Measurements from ENCODE around the gene ARL6IP1.
"Not testable (repeated sequence)": the region's sequence is repeated elsewhere in the genome, so short reads cannot be mapped to it uniquely, and the experiment has no call there.

The ARL6IP1 gene

DNA sequence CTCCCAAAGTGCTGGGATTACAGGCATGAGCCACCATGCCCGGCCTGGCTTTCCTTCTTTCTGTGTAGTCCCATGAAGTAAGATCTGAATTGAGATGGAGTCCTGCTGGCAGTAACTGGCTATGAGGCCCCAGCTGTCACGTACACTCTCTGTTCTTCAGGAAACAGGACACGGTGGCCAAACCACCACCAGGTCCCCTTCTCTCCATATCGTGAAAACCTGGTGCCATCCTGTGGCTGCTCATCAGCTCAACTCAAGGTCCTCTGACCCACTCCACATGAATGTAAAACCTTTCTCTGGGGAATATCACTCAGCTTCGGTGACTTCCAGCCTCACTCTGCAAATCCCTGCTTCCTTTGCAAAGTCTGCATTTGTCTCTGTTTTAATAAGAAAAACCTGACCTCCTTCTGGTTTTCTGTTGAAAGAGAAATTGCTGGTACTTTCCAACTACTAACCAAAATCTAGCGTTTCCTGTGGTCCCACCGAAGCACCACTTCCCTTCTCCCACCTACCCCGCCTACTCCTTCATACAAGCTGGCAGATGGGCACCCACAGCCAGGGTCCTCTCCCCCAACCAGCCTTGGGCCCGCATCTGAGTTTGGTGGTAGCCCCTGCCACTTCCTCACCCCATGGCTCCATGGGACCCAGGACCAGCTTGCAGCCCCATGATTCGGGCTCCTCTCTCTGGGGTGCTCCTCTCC, 43.2 kb downstream of the ARL6IP1 start:
- not testable (repeated sequence) for DNase-seq

DNA sequence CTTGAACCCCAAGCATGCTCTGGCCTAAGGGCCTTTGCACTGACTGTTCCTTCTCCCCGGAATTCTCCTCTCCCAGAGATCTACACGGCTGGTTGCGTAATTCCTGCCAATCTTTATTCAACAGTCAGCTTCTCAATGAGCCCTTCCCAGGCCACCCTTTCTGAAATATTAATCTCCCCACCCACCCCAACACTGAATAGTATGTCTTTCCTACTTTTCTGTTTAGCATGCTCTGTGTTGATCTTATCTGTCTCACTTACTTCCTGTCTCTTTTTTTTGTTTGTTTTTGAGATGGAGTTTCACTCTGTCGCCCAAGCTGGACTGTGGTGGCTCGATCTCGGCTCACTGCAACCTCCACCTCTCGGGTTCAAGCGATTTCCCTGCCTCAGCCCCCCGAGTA, 44.7 kb downstream of the ARL6IP1 start:
- not testable (repeated sequence) for DNase-seq

DNA sequence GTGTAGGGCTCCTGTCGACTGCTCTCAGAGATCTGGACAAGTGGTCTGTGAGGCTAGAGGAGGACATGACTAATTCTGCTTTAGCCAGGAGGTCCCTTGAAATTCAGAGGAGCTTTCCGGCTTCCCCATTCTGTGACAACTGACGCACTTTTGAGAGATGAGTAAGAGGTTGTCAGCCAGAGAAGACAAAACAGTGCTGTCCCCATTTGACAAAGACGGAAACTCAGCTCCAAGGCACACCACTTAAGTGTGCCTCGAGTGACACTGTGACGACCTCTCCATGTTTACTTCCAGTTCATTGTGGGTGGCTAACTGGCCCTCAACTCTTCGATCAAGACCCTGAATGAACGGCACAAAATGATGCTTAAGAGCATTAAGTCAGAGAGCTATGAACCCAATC, 58.5 kb downstream of the ARL6IP1 start:
- DNase-seq = not testable (repeated sequence)

Measured in NCI-H510A treated with DMSO at 0.1 percent for 48 hours (cell line).